NCI-H524 (cell line): ENCODE results near the gene MALAT1.
"Not testable (repeated sequence)": the region's sequence is repeated elsewhere in the genome, so short reads cannot be mapped to it uniquely, and the experiment has no call there.

Experiments
- DNase-seq, 2 experiments: peaks; one replicate each; lab custom pipeline; 2025; lab: John Stamatoyannopoulos, UW

Gene MALAT1

GRCh38 chr11:65498977-65499712 lies at the start of gene MALAT1:
Gene MALAT1, plus strand, starts transcription at chr11:65499045.
- peak; percentile 78 to 88 for DNase-seq

- not testable (repeated sequence) for DNase-seq
Measured at GRCh38 chr11:65451301-65451700, 47.5 kb upstream of the MALAT1 start.

DNA sequence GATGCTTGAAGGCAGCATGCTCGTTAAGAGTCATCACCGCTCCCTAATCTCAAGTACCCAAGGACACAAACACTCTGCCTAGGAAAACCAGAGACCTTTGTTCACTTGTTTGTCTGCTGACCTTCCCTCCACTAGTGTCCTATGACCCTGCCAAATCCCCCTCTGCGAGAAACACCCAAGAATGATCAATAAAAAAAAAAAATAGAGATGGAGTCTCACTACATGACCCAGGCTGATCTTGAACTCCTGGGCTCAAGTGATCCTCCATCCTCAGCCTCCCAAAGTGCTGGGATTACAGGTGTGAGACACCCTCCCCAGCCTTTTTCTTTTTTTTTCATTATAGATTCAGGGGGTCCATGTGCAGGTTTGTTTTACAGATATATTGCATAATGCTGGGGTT lies 46.6 kb upstream of the MALAT1 start:
- not testable (repeated sequence) for DNase-seq

DNA sequence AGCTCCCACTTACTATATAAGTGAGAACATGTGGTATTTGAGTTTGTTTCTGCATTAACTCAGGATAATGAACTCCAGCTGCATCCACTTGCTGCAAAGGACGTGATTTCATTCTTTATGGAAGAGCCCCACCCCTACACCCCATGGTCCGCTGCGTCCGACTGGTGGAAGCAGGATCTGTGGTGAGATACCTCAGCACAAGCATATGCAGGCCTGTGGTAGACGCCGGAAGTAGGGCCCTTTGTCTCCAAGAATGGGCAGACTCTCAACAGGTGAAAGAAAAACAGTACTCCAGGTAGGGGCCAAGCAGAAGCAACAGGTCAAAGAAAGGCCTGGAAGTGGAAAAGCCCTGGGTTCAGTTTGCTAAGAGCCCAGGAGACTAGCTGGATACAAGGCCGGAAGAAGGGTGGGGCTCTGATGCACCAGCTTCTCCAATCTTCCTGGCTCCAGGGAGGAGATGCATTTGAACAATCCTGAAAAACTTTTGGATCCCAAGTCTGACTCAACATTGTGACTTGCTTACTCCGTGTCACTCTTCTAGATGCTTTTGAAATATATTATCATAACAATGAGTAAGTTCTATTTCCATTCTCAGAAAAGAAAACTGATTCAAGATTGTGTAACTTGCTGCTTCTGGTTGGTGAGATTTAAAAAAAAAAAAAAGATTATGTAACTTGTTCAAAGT lies 45.9 kb upstream of the MALAT1 start:
- DNase-seq = no peak

- DNase-seq = no peak
Measured at GRCh38 chr11:65454311-65454695, 44.5 kb upstream of the MALAT1 start.

DNA sequence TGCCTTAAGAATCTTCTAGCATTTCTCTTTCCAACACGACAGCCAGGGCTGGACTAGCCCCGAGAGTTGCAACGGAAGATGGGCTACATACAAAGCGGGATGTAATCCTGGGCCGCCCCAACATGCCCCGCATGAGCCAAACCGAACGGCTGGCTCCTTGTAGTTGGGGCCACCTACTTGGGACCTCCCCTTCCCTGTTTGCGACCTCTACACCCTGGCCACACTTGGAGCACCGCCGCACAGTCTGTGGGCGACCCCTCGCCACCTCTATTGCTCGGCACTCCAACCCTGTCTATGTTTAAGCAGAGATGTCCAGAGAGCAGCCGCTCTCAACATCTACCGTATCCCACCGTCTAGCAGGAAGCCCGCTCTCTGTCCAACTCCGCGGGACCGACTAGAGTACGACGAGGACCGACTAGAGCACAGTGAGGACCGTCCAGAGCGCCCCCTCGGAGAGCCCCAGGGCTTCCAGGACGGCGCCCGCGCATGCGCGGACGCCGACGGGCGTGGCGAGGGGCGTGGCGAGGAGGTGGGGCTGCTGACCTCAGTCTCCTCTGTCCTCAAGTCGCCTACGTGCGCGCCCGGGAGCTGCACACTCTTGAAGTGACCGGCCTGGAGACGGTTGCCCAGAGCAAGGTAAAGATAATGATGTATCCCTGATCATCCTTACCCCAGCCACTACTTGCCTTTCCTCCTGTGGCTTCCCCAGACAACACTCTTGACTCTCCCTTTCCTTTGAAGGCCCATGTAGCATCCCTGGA lies 44.0 kb upstream of the MALAT1 start:
- DNase-seq = peak; percentile 36 to 87

- DNase-seq = no peak
Measured at GRCh38 chr11:65456418-65456817, 42.4 kb upstream of the MALAT1 start.

DNA sequence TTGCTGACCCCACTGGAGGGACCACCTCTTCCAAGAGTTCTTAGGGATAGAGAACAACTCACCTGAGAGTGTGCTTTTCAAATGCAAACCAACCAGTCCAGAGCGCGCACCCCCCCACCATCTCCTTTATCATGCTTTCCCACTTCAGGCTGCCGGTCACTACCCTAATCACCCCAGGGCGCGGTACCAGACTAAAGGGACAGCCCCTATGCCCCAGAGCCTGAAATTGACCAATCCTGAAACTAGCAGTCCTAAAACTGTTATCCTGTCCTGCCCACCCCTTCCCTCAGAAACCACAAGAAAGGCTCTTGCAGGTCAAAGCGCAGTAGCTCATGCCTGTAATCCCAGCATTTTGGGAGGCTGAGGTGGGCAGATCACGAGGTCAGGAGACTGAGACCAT lies 39.3 kb upstream of the MALAT1 start:
- DNase-seq = no peak

DNA sequence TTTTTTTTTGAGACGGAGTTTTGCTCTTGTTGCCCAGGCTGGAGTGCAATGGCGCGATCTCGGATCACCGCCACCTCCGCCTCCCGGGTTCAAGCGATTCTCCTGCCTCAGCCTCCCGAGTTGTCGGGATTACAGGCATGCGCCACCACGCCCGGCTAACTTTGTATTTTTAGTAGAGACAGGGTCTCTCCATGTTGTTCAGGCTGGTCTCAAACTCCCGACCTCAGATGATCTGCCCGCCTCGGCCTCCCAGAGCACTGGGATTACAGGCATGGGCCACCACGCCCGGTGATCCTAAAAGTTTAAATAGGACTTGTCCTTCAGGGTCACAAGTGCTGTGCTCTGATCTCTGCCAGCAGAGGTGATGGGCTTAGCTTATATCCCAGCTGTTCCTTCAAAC lies 33.4 kb upstream of the MALAT1 start:
- DNase-seq = not testable (repeated sequence)

- DNase-seq = not testable (repeated sequence)
Measured at GRCh38 chr11:65467306-65467705, 31.5 kb upstream of the MALAT1 start.

DNA sequence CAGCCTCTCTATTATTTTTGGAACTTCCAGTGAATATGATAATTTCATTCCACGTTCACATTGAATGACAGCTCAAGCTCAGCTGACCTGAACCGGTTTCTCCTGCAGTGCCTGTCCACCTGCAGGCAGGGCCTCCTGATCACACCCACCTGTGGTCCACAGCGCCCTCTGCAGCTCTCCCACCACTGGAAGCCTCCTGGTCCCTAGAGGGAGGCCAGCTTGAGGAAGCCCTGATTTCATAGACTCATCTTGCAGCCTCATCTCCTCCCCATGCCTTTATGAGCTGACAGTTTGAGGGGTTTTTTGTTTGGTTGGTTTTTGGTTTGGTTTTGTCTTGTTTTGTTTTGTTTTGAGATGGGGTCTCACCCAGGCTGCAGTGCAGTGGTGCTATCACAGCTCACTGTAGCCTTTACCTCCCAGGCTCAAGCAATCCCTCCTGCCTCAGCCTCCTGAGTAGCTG lies 29.9 kb upstream of the MALAT1 start:
- DNase-seq = peak; percentile 15 to 44

DNA sequence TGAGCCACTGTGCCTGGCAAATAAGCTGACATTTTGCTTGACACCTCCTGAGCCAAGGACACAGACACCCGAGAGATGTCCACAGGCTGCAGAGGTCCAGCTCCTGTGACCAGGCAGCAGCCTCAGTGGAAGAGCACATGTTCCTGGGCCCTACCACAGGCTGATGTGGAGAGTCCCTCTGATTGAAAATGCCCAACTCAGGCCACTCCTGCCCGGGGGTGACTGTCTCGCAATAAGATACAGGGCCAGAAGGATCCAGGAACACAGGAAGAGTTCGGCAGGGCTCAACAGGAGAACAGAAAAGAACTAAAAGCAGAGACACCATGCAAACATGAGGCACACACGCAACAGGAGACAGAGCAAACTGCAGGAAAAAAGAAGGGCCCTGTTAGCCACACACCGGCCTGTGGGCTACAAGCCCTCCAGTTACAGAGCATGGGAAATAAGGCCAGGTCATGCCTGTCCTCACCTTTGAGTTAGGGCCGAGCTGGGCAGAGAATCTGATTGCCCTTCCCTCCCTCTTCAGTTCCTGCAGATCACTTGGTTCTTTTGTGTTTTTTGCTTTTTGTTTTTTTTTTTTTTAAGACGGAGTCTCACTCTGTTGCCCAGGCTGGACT lies 28.3 kb upstream of the MALAT1 start:
- no peak for DNase-seq

- DNase-seq = peak; percentile 30 to 71
Measured at GRCh38 chr11:65471447-65471891, 27.4 kb upstream of the MALAT1 start.

- not testable (repeated sequence) for DNase-seq
Measured at GRCh38 chr11:65472588-65473277, 26.1 kb upstream of the MALAT1 start.

DNA sequence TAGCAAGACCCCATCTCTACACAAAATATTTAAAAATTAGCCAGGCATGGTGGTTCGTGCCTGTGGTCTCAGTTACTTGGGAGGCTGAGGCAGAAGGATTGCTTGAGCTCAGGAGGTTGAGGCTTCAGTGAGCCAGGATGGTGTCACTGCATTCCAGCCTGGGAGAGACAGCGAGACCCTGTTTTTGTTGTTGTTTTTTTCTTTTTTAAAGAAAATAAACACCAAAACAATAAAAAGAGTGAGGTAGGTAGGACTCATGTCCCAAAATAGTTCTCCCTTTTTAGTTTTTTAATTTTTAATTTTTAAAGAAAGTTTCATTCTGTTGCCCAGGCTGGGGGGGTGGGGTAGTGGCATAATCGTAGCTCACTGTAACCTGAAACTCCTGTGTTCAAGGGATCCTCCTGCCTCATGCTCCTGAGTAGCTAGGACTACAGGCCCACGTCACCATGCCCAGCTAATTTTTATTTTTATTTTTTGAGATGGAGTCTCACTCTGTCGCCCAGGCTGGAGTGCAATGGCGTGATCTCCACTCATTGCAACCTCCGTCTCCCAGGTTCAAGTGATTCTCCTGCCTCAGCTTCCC lies 25.5 kb upstream of the MALAT1 start:
- no peak for DNase-seq

DNA sequence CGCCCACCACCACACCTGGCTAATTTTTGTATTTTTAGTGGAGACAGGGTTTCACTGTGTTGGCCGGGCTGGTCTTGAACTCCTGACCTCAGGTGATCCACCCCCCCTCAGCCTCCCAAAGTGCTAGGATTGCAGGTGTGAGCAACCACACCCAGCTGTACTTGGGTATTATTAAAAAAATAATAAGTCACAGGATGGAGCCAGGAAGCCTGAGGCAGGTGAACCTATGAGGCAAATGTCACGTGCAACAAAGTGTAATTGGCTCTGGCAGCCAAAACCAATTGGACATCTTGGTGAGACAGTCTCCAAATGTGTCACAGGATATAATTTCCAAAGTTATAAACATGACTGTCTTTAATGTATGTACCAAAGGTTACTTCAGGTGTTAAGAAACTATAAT lies 24.0 kb upstream of the MALAT1 start:
- DNase-seq = no peak

GRCh38 chr11:65476632-65477148 lies 22.2 kb upstream of the MALAT1 start:
- DNase-seq = no peak

GRCh38 chr11:65477149-65477965 lies 21.5 kb upstream of the MALAT1 start:
- peak; percentile 71 to 88 for DNase-seq

GRCh38 chr11:65478388-65479183 lies 20.3 kb upstream of the MALAT1 start:
- no peak for DNase-seq
